Keratinocyte (primary cell): ENCODE results near the gene RFX2. TPM values are rescaled to one million over a fixed set of nuclear protein-coding genes. Genes with fewer than 3 reads are reported as not detected.
A peak's percentile ranks its signal among the peaks of the same experiment; 100 is the strongest.

Experiments used
- DNase-seq: peaks from one replicate; pipeline ENCODE4 v3.0.0-alpha.2; 2011; ENCODE audit warnings: low read depth, missing footprints, low spot score
- FAIRE-seq: peaks from 2 replicates; lab custom pipeline; 2011; peaks lifted over from hg19 to GRCh38; lab: Jason Lieb, UNC
- H2AFZ ChIP-seq: 2 replicates; pipeline ENCODE4 v1.6.0; 2012; ENCODE audit warnings: low read length, control low read depth, inconsistent platforms; ENCODE audit not compliant: control insufficient read depth
- H3K27ac ChIP-seq: 2 replicates; pipeline ENCODE4 v1.5.1; 2011; ENCODE audit warnings: low read length; ENCODE audit not compliant: control insufficient read depth, insufficient read depth
- H3K27me3 ChIP-seq: 3 replicates; pipeline ENCODE4 v1.6.0; 2011; ENCODE audit warnings: low read length; ENCODE audit not compliant: control insufficient read depth, insufficient read depth; ENCODE audit errors: extremely low read depth
- H3K36me3 ChIP-seq, 2 experiments: 2 replicates in 1 of 2; 3 replicates in 1 of 2; pipeline ENCODE4 v1.5.1; 2011; ENCODE audit warnings: low read length in 2 of 2, mild to moderate bottlenecking in 1 of 2; ENCODE audit not compliant: control insufficient read depth in 2 of 2, insufficient read depth in 2 of 2; ENCODE audit errors: extremely low read depth in 1 of 2
- H3K4me1 ChIP-seq: 3 replicates; pipeline ENCODE4 v1.5.1; 2011; ENCODE audit warnings: low read length; ENCODE audit not compliant: control insufficient read depth, insufficient read depth; ENCODE audit errors: extremely low read depth
- H3K4me2 ChIP-seq: 3 replicates; pipeline ENCODE4 v1.6.0; 2011; ENCODE audit warnings: low read depth, low read length; ENCODE audit not compliant: control insufficient read depth, insufficient read depth; ENCODE audit errors: extremely low read depth
- H3K4me3 ChIP-seq, 3 experiments: fragments of 200-600 bp in 1 of 3; sonication (generic) in 1 of 3; 2 replicates in 2 of 3; 3 replicates in 1 of 3; pipeline ENCODE4 v1.5.1; 2011 to 2016; ENCODE audit warnings: low read length in 3 of 3, mild to moderate bottlenecking in 3 of 3, control low read depth in 2 of 3, inconsistent platforms in 1 of 3, low read depth in 1 of 3, mixed read lengths in 1 of 3, mixed run types in 1 of 3, moderate library complexity in 1 of 3; ENCODE audit not compliant: control insufficient read depth in 2 of 3, insufficient read depth in 2 of 3; ENCODE audit errors: extremely low read depth in 1 of 3
- H3K79me2 ChIP-seq: 2 replicates; pipeline ENCODE4 v1.6.0; 2012; ENCODE audit warnings: low read length; ENCODE audit not compliant: control insufficient read depth, insufficient read depth
- H3K9ac ChIP-seq: 3 replicates; pipeline ENCODE4 v1.6.0; 2011; ENCODE audit warnings: low read length; ENCODE audit not compliant: control insufficient read depth, insufficient read depth; ENCODE audit errors: extremely low read depth
- H3K9me1 ChIP-seq: 3 replicates; pipeline ENCODE4 v1.6.0; 2011; ENCODE audit warnings: low read length; ENCODE audit not compliant: control insufficient read depth, insufficient read depth; ENCODE audit errors: extremely low read depth
- H3K9me3 ChIP-seq: 2 replicates; pipeline ENCODE4 v1.5.1; 2012; ENCODE audit warnings: low read depth, low read length; ENCODE audit not compliant: control insufficient read depth
- H4K20me1 ChIP-seq: 3 replicates; pipeline ENCODE4 v1.6.0; 2011; ENCODE audit warnings: low read length; ENCODE audit not compliant: control insufficient read depth, insufficient read depth; ENCODE audit errors: extremely low read depth
- EZH2 ChIP-seq: IDR thresholded peaks from one replicate; pipeline ENCODE4 v1.6.1; 2012; ENCODE audit warnings: inconsistent platforms, mild to moderate bottlenecking, low read length, moderate library complexity
- dilution Hi-C: fragments of 300-500 bp; cut with MboI; formaldehyde crosslinking; loops from one replicate; pipeline ENCODE4 v1.7.0; 2020; ENCODE audit warnings: low sequenced_read_pairs; ENCODE audit not compliant: extremely low pct_ligation_motif_present
- polyA plus RNA-seq, 5 experiments: library from polyadenylated mRNA; depleted of rRNA in 3 of 5; stranded (reverse) in 3 of 5; stranded (forward) in 1 of 5; unstranded in 1 of 5; fragments of >200 nt; gene quantifications; 1 replicate in 1 of 5; 2 replicates in 3 of 5; 3 replicates in 1 of 5; pipeline versions ENCODE4 v1.2.1 to v1.2.3, GENCODE V29; 2011 to 2012; ENCODE audit warnings: missing spikeins in 2 of 5, low read depth in 1 of 5, low replicate concordance in 1 of 5
- TF ChIP-seq, protein P1 (sequence below), 3 experiments: IDR thresholded peaks in 1 of 3; conservative IDR thresholded peaks in 1 of 3; optimal IDR thresholded peaks in 1 of 3; 2 replicates in 2 of 3; 3 replicates in 1 of 3; pipeline versions ENCODE3 to v1.5.1; 2011; ENCODE audit warnings: low read length in 3 of 3, mild to moderate bottlenecking in 3 of 3, moderate library complexity in 2 of 3, control low read depth in 1 of 3, inconsistent platforms in 1 of 3; ENCODE audit not compliant: insufficient read depth in 2 of 3; ENCODE audit errors: extremely low read depth in 1 of 3

Gene RFX2
- polyA plus RNA-seq, 1 donor (not counting 4 experiments of a cell fraction or from before 2014, with no cell fraction given): 5.8 TPM

- Histone ChIP-seq H4K20me1 (no peaks in the 10 kb centered on the region), H3K9me1 (no peaks in the 10 kb centered on the region), H3K4me2 (no peak overlapping the region), H3K27me3 (no peaks in the 10 kb centered on the region), H3K27ac (peak overlapping the region; percentile 0), H3K9ac (no peak overlapping the region), H3K4me3 (no peak overlapping the region), H3K36me3 (peaks cover 0 to 12% of the 10 kb centered on the region in 2 experiments), H3K4me1 (peaks cover 42% of the 10 kb centered on the region), H3K9me3 (no peaks in the 10 kb centered on the region), H2AFZ (no peak overlapping the region), H3K79me2 (peaks cover 23% of the 10 kb centered on the region)
- TF ChIP-seq, protein P1, sequence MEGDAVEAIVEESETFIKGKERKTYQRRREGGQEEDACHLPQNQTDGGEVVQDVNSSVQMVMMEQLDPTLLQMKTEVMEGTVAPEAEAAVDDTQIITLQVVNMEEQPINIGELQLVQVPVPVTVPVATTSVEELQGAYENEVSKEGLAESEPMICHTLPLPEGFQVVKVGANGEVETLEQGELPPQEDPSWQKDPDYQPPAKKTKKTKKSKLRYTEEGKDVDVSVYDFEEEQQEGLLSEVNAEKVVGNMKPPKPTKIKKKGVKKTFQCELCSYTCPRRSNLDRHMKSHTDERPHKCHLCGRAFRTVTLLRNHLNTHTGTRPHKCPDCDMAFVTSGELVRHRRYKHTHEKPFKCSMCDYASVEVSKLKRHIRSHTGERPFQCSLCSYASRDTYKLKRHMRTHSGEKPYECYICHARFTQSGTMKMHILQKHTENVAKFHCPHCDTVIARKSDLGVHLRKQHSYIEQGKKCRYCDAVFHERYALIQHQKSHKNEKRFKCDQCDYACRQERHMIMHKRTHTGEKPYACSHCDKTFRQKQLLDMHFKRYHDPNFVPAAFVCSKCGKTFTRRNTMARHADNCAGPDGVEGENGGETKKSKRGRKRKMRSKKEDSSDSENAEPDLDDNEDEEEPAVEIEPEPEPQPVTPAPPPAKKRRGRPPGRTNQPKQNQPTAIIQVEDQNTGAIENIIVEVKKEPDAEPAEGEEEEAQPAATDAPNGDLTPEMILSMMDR (optimal IDR thresholded peaks at IDR 0.05 in 1 of 3, IDR thresholded peaks at IDR 0.05 in 1 of 3, conservative IDR thresholded peaks at IDR 0.05 in 1 of 3; ENCODE audit: extremely low read depth in 1 of 3, insufficient read depth in 2 of 3, low read length in 3 of 3): no peak
- no peak for TF ChIP-seq EZH2
- FAIRE-seq (no peak), DNase-seq (no peak)
- dilution Hi-C loops: no loop called here
These were observed 55.1 kb downstream of the RFX2 start for GRCh38 chr19:6055013-6055795.

GRCh38 chr19:6048793-6049405 lies 61.4 kb downstream of the RFX2 start:
- TF ChIP-seq, protein P1 (optimal IDR thresholded peaks at IDR 0.05 in 1 of 3, IDR thresholded peaks at IDR 0.05 in 1 of 3, conservative IDR thresholded peaks at IDR 0.05 in 1 of 3; ENCODE audit: extremely low read depth in 1 of 3, insufficient read depth in 2 of 3, low read length in 3 of 3): peak; percentile 68 to 93 (median 90)
- no peak for TF ChIP-seq EZH2
- H3K36me3 ChIP-seq: peaks cover 3 to 6% of the 10 kb centered on the region in 2 experiments
- peaks cover 4% of the 10 kb centered on the region for H3K4me1 ChIP-seq
- H3K9me1 ChIP-seq: no peaks in the 10 kb centered on the region
- H3K4me2 ChIP-seq: no peak overlapping the region
- H3K27me3 ChIP-seq: no peaks in the 10 kb centered on the region
- H3K79me2 ChIP-seq: peaks cover 12% of the 10 kb centered on the region
- H3K9me3 ChIP-seq: no peaks in the 10 kb centered on the region
- dilution Hi-C loops: loop anchor here (25.0 kb wide), 1 partner anchor 238 kb away; the partner anchor contains the start of gene MLLT1
- no peak overlapping the region for H3K9ac ChIP-seq
- H2AFZ ChIP-seq: no peak overlapping the region
- H3K27ac ChIP-seq: peak overlapping the region; percentile 28
- DNase-seq (no peak), FAIRE-seq (no peak)
- H4K20me1 ChIP-seq: no peaks in the 10 kb centered on the region
- H3K4me3 ChIP-seq: no peak overlapping the region
